SK-N-SH (cell line): Measurements from ENCODE around the gene WASHC3. TPM values are rescaled to one million over a fixed set of nuclear protein-coding genes. Genes with fewer than 3 reads are reported as not detected.
A peak's percentile ranks its signal among the peaks of the same experiment; 100 is the strongest.

ENCODE experiments used
- CTCF ChIA-PET: fragments of 300-600, 350-600 bp; formaldehyde crosslinking; extraction: SDS; loops from one replicate; lab custom pipeline; 2021; lab: Yijun Ruan, JAX
- POLR2A ChIA-PET: fragments of 350-600 bp; sonication (Branson Sonifier 250); formaldehyde crosslinking; extraction: SDS; loops from one replicate; lab custom pipeline; 2020; ENCODE audit warnings: antibody characterized with exemption, inconsistent platforms; lab: Yijun Ruan, JAX
- DNase-seq: peaks from one replicate; pipeline ENCODE4 v3.0.0; 2012
- H2AFZ ChIP-seq: fragments of 200-600 bp; sonication (generic); 2 replicates; pipeline ENCODE4 v1.8.1; 2016; ENCODE audit warnings: antibody characterized with exemption, mild to moderate bottlenecking, low read depth
- H3F3A ChIP-seq: fragments of 200-600 bp; sonication (generic); replicated peaks from 2 replicates; pipeline ENCODE3; 2016; ENCODE audit warnings: antibody characterized with exemption, mild to moderate bottlenecking; ENCODE audit not compliant: insufficient read depth
- H3K27ac ChIP-seq, 2 experiments: fragments of 200-500 bp in 1 of 2; fragments of 200-600 bp in 1 of 2; sonication (Bioruptor generic) in 1 of 2; sonication (generic), shearing (Covaris generic) in 1 of 2; 2 replicates each; pipeline versions ENCODE4 v1.5.1 to v1.6.1; 2014 to 2016; ENCODE audit warnings: low read depth in 2 of 2, inconsistent platforms in 1 of 2, low read length in 1 of 2, mild to moderate bottlenecking in 1 of 2, mixed read lengths in 1 of 2
- H3K27me3 ChIP-seq: fragments of 200-600 bp; sonication (generic), shearing (Covaris generic); 2 replicates; pipeline ENCODE4 v1.6.1; 2016; ENCODE audit warnings: mixed run types; ENCODE audit not compliant: insufficient read depth
- H3K36me3 ChIP-seq, 2 experiments: fragments of 200-500 bp in 1 of 2; fragments of 200-600 bp in 1 of 2; sonication (Bioruptor generic) in 1 of 2; sonication (generic) in 1 of 2; replicated peaks in 1 of 2; 2 replicates each; pipeline versions ENCODE3 to v1.5.1; 2014 to 2016; ENCODE audit warnings: low read length in 1 of 2, mild to moderate bottlenecking in 1 of 2; ENCODE audit not compliant: insufficient read depth in 2 of 2, control insufficient read depth in 1 of 2
- H3K4me1 ChIP-seq, 2 experiments: fragments of 200-500 bp in 1 of 2; fragments of 200-600 bp in 1 of 2; sonication (Bioruptor generic) in 1 of 2; sonication (generic), shearing (Covaris generic) in 1 of 2; 2 replicates each; pipeline versions ENCODE4 v1.5.1 to v1.6.1; 2014 to 2016; ENCODE audit warnings: low read depth in 1 of 2, low read length in 1 of 2, mixed run types in 1 of 2; ENCODE audit not compliant: insufficient read depth in 2 of 2, control insufficient read depth in 1 of 2
- H3K4me2 ChIP-seq: fragments of 200-600 bp; sonication (generic), shearing (Covaris generic); 2 replicates; pipeline ENCODE4 v1.6.1; 2017; ENCODE audit warnings: mixed run types
- H3K4me3 ChIP-seq, 2 experiments: fragments of 200-500 bp in 1 of 2; fragments of 200-600 bp in 1 of 2; sonication (Bioruptor generic) in 1 of 2; sonication (generic), shearing (Covaris generic) in 1 of 2; 2 replicates each; pipeline versions ENCODE4 v1.5.1 to v1.8.1; 2014 to 2016; ENCODE audit warnings: low read depth in 2 of 2, inconsistent platforms in 1 of 2, low read length in 1 of 2, mild to moderate bottlenecking in 1 of 2, mixed read lengths in 1 of 2, moderate library complexity in 1 of 2
- H3K79me2 ChIP-seq: fragments of 200-600 bp; sonication (generic); 2 replicates; pipeline ENCODE4 v1.8.1; 2017; ENCODE audit warnings: mild to moderate bottlenecking; ENCODE audit not compliant: insufficient read depth
- H3K9ac ChIP-seq: fragments of 200-600 bp; sonication (generic); 2 replicates; pipeline ENCODE4 v1.6.1; 2017; ENCODE audit warnings: mixed run types
- H3K9me2 ChIP-seq: fragments of 200-600 bp; sonication (generic); 2 replicates; pipeline ENCODE4 v1.6.1; 2017; ENCODE audit warnings: mixed run types
- H3K9me3 ChIP-seq: fragments of 200-600 bp; sonication (generic); 2 replicates; pipeline ENCODE4 v1.6.1; 2017; ENCODE audit warnings: mixed run types, mild to moderate bottlenecking, moderate library complexity
- H4K20me1 ChIP-seq: fragments of 200-600 bp; sonication (generic); 2 replicates; pipeline ENCODE4 v1.6.1; 2017; ENCODE audit warnings: mild to moderate bottlenecking, mixed run types; ENCODE audit not compliant: insufficient read depth
- EP300 ChIP-seq, 2 experiments: IDR thresholded peaks; 2 replicates each; pipeline versions ENCODE4 v1.4.0 to v1.6.1; 2012; ENCODE audit warnings: borderline replicate concordance in 1 of 2, low read depth in 1 of 2, low read length in 1 of 2
- NFIC ChIP-seq: IDR thresholded peaks from 2 replicates; pipeline ENCODE4 v1.4.0; 2012; ENCODE audit warnings: borderline replicate concordance
- RAD21 ChIP-seq: IDR thresholded peaks from 2 replicates; pipeline ENCODE4 v1.6.1; 2012; ENCODE audit warnings: mild to moderate bottlenecking, low read length
- TCF12 ChIP-seq: IDR thresholded peaks from 2 replicates; pipeline ENCODE4 v1.4.0; 2012
- WGBS: methylation state at CpG from one replicate; pipeline ENCODE4 v1.1.6; 2017; ENCODE audit warnings: low lambda C conversion rate; 5-methylcytosine and 5-hydroxymethylcytosine counted together
- polyA plus RNA-seq, 3 experiments: library from polyadenylated mRNA; depleted of rRNA; stranded (reverse); fragments of >200 nt; gene quantifications; 2 replicates each; pipeline ENCODE4 v1.2.3, GENCODE V29; 2012

The WASHC3 gene
- polyA plus RNA-seq, 1 of the 3 experiments (the other 2 are of a cell fraction), result 28.5 TPM

GRCh38 chr12:102033991-102034745 lies 27.6 kb downstream of the WASHC3 start (continued):
- TF ChIP-seq NFIC, result peak; percentile 10; the same call in 1 of the 2 replicates

DNA sequence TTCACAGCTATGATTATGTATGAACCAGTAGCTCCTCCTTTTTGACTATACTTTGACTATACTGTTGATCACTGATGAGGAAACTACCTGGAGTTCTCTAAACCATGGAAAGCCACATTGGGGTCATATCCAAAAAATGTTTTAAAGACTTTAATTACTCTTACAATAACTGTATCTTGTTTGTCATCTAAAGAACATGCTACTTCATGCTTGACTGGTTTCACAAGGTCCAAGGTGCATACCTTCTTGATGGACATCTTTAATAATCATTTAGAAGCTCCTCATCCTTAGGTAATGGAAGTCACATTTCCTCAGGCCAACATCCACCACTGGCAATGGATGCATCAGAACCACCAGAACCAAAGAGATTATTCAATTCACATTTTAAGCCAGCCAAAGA lies 29.9 kb downstream of the WASHC3 start:
- no peaks in the 10 kb centered on the region for H3K9me2 ChIP-seq
- H3K9me3 ChIP-seq, result no peaks in the 10 kb centered on the region
- H3F3A ChIP-seq, result no peaks in the 10 kb centered on the region
- H3K9ac ChIP-seq, result no peak overlapping the region
- no peak overlapping the region for H3K4me2 ChIP-seq
- TF ChIP-seq TCF12, result no peak
- POLR2A ChIA-PET, result no interaction called here
- H3K4me3 ChIP-seq, result no peak overlapping the region
- CTCF ChIA-PET, result interaction anchor here (0.6 kb wide), 2 partner anchors 26 to 1342 kb away, joined by 3 read pairs; no protein-coding TSS in a partner anchor
- no peaks in the 10 kb centered on the region for H3K79me2 ChIP-seq
- H2AFZ ChIP-seq, result no peak overlapping the region
- no peak for DNase-seq
- H3K36me3 ChIP-seq, result peaks cover 21 to 22% of the 10 kb centered on the region in 2 experiments
- no peaks in the 10 kb centered on the region for H3K4me1 ChIP-seq
- no peak overlapping the region for H3K27ac ChIP-seq
- no peaks in the 10 kb centered on the region for H3K27me3 ChIP-seq
- no peaks in the 10 kb centered on the region for H4K20me1 ChIP-seq

DNA sequence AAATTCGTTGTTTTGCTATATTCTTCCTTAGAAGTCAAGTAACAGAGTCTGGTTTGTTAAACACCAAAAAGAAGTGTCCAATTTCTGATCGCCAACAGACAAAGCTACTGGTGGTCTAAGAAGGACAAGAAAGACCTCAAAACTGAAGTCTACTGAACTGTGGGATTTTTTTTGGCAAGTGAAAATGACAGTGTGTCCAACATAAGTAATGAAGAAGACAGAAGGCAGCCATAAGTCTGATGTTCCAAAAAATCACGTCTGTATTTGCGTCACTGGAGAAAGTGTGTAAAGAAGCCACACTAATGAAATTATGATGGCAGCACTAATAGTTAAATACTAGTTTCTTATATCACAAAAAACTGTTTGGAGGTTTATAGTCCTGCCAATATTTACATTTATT lies 32.6 kb downstream of the WASHC3 start:
- WGBS, result 89% methylated on average over 4 of the region's 4 CpGs
- DNase-seq, result no peak

DNA sequence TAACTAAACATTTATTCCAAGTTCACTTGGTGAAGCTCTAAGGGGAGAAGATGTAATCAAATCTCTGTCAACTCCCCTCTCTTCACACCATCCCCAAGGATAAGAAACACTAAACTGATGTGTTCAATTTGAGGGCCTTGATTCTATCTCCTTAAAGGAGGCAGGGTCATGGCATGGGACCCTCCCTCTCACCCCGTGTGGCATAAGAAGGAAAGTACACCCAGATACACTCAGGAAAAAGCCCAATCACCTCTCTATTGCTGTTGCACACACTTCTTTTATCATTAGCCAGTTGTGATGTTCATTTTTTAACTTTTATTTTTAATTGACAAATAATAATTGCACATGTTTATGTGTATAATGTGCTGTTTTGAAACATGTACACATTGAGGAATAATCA lies 35.1 kb downstream of the WASHC3 start:
- POLR2A ChIA-PET, result no interaction called here
- CTCF ChIA-PET, result interaction anchor here (1.1 kb wide), 1 partner anchor 27 kb away, joined by 3 read pairs; no protein-coding TSS in a partner anchor
- H2AFZ ChIP-seq, result no peak overlapping the region
- H3K4me1 ChIP-seq, result no peaks in the 10 kb centered on the region; a peak in 1 of 4 replicates
- TF ChIP-seq EP300 (IDR thresholded peaks at IDR 0.05; ENCODE audit: borderline replicate concordance in 1 of 2, low read depth in 1 of 2, low read length in 1 of 2), result no peak
- no peaks in the 10 kb centered on the region for H3F3A ChIP-seq
- H3K9me2 ChIP-seq, result no peaks in the 10 kb centered on the region
- H3K9me3 ChIP-seq, result no peaks in the 10 kb centered on the region
- no peak overlapping the region for H3K27ac ChIP-seq
- H3K4me3 ChIP-seq, result no peak overlapping the region
- H3K4me2 ChIP-seq, result no peak overlapping the region
- no peak overlapping the region for H3K9ac ChIP-seq
- H3K36me3 ChIP-seq, result peaks cover 8 to 35% of the 10 kb centered on the region in 2 experiments
- no peak for DNase-seq
- H3K79me2 ChIP-seq, result no peaks in the 10 kb centered on the region
- H3K27me3 ChIP-seq, result no peaks in the 10 kb centered on the region
- no peaks in the 10 kb centered on the region for H4K20me1 ChIP-seq
- 60% methylated on average over 1 of the region's 1 CpG for WGBS

More for the DNA sequence above, 32.6 kb downstream of the WASHC3 start:
- H3K4me2 ChIP-seq, result no peak overlapping the region
- H3K9me2 ChIP-seq, result no peaks in the 10 kb centered on the region
- no peaks in the 10 kb centered on the region; a peak in 1 of 4 replicates for H3K4me1 ChIP-seq
- no peaks in the 10 kb centered on the region for H3K9me3 ChIP-seq
- no peak overlapping the region for H2AFZ ChIP-seq
- H3K4me3 ChIP-seq, result no peak overlapping the region
- H3K27ac ChIP-seq, result no peak overlapping the region
- H3K27me3 ChIP-seq, result no peaks in the 10 kb centered on the region
- no peak overlapping the region for H3K9ac ChIP-seq
- ChIA-PET POLR2A (no interaction called here), CTCF (no interaction called here)
- no peaks in the 10 kb centered on the region for H3F3A ChIP-seq
- peaks cover 13 to 29% of the 10 kb centered on the region in 2 experiments for H3K36me3 ChIP-seq
- no peaks in the 10 kb centered on the region for H4K20me1 ChIP-seq
- H3K79me2 ChIP-seq, result no peaks in the 10 kb centered on the region
- no peak for TF ChIP-seq RAD21
- TF ChIP-seq, all 33 proteins: peak for 0
